PC-3 (cell line): Measurements from ENCODE around the gene ZNF316. TPM values are rescaled to one million over a fixed set of nuclear protein-coding genes. Genes with fewer than 3 reads are reported as not detected.

Experiments
- ATAC-seq: fragments of 200-7000 bp; cut with Tn5 transposase; 2 replicates; pipeline ENCODE4 v1.9.1; 2020; ENCODE audit warnings: mild to moderate bottlenecking, moderate library complexity
- BruUV-seq: library from RNA; stranded (reverse); fragments of 400-500 nt; replicated peaks from 2 replicates; lab custom pipeline; 2021; lab: Mats Ljungman, UMichigan
- CTCF ChIA-PET: fragments of 300-600 bp; sonication (Branson Sonifier 250); formaldehyde crosslinking; loops from one replicate; lab custom pipeline; 2022; ENCODE audit warnings: antibody characterized with exemption; lab: Charles Lee
- POLR2A ChIA-PET: fragments of 300-600 bp; sonication (Branson Sonifier 250); formaldehyde crosslinking; loops from one replicate; lab custom pipeline; 2022; ENCODE audit warnings: antibody characterized with exemption; ENCODE audit not compliant: unreplicated experiment; lab: Charles Lee
- DNase-seq: peaks from one replicate; pipeline ENCODE4 v3.0.0-alpha.2; 2015
- H2AFZ ChIP-seq: fragments of 300-600 bp; sonication (generic); 2 replicates; pipeline ENCODE4 v1.6.0; 2016; ENCODE audit warnings: antibody characterized with exemption, low read length
- H3F3A ChIP-seq: fragments of 300-600 bp; sonication (generic); one replicate; pipeline ENCODE4 v1.6.0; 2017; ENCODE audit warnings: antibody characterized with exemption, low read length, control low read depth, mild to moderate bottlenecking; ENCODE audit not compliant: unreplicated experiment
- H3K27ac ChIP-seq: fragments of 300-600 bp; sonication (generic); 2 replicates; pipeline ENCODE4 v1.5.1; 2016; ENCODE audit warnings: mild to moderate bottlenecking, low read length
- H3K27me3 ChIP-seq: fragments of 300-600 bp; sonication (generic); 2 replicates; pipeline ENCODE4 v1.6.1; 2016; ENCODE audit warnings: low read length, mixed read lengths
- H3K36me3 ChIP-seq: fragments of 300-600 bp; sonication (generic); 2 replicates; pipeline ENCODE4 v1.6.1; 2016; ENCODE audit warnings: low read depth, mixed run types, low read length, mixed read lengths
- H3K4me1 ChIP-seq: fragments of 300-600 bp; sonication (generic); 2 replicates; pipeline ENCODE4 v1.5.1; 2016; ENCODE audit warnings: low read length; ENCODE audit not compliant: insufficient read depth
- H3K4me2 ChIP-seq: fragments of 300-600 bp; sonication (generic); 2 replicates; pipeline ENCODE4 v1.6.0; 2016; ENCODE audit warnings: low read length
- H3K4me3 ChIP-seq: fragments of 300-600 bp; sonication (generic); 2 replicates; pipeline ENCODE4 v1.5.1; 2016; ENCODE audit warnings: mild to moderate bottlenecking, low read length, mixed read lengths
- H3K79me2 ChIP-seq: fragments of 300-600 bp; sonication (generic); 2 replicates; pipeline ENCODE4 v1.6.1; 2017; ENCODE audit warnings: low read length, mixed read lengths
- H3K9ac ChIP-seq: fragments of 300-600 bp; sonication (generic); 2 replicates; pipeline ENCODE4 v1.6.0; 2016; ENCODE audit warnings: mild to moderate bottlenecking, low read length
- H3K9me2 ChIP-seq: fragments of 300-600 bp; sonication (generic); replicated peaks from 2 replicates; pipeline ENCODE4 v1.6.1; 2016; ENCODE audit warnings: mixed run types, low read length, mixed read lengths
- H3K9me3 ChIP-seq: fragments of 300-600 bp; sonication (generic); 2 replicates; pipeline ENCODE4 v1.6.1; 2016; ENCODE audit warnings: low read length, mixed read lengths
- H4K20me1 ChIP-seq: fragments of 300-600 bp; sonication (generic); 2 replicates; pipeline ENCODE4 v1.6.1; 2016; ENCODE audit warnings: low read length, mixed read lengths
- CTCF ChIP-seq: fragments of 300-600 bp; sonication (generic); conservative IDR thresholded peaks from 2 replicates; pipeline ENCODE4 v1.5.1; 2017; ENCODE audit warnings: antibody characterized with exemption, low read depth, mild to moderate bottlenecking, low read length
- EZH2 ChIP-seq: fragments of 300-600 bp; sonication (generic); IDR thresholded peaks from one replicate; pipeline ENCODE4 v1.6.1; 2017; ENCODE audit warnings: antibody characterized with exemption, mild to moderate bottlenecking, low read length; ENCODE audit not compliant: unreplicated experiment
- EZH2phosphoT487 ChIP-seq: fragments of 300-600 bp; sonication (generic); IDR thresholded peaks from 2 replicates; pipeline ENCODE4 v1.6.1; 2018; ENCODE audit warnings: mild to moderate bottlenecking, antibody characterized with exemption, low read length, borderline replicate concordance
- intact Hi-C: fragments of 100-400 bp; cut with micrococcal nuclease; formaldehyde crosslinking; loops from 2 replicates; pipeline ENCODE4 v1.9.0; 2023
- total RNA-seq: library from RNA; depleted of rRNA; stranded (reverse); fragments of >200 nt; gene quantifications from 2 replicates; pipeline ENCODE4 v1.2.3, GENCODE V29; 2014

ZNF316 gene
- total RNA-seq, 1 experiment from 2014 or later, result 17.5 TPM

GRCh38 chr7:6621195-6622133, 15.7 kb upstream of the ZNF316 start:
- no peaks in the 10 kb centered on the region for H3K9me3 ChIP-seq
- ATAC-seq (no peak), DNase-seq (no peak)
- TF ChIP-seq CTCF (no peak), EZH2phosphoT487 (no peak), EZH2 (no peak)
- intact Hi-C loops, result no loop called here
- H3K4me3 ChIP-seq, result no peak overlapping the region
- no peaks in the 10 kb centered on the region for H3K79me2 ChIP-seq
- no peak overlapping the region for H3K4me2 ChIP-seq
- no peaks in the 10 kb centered on the region for H4K20me1 ChIP-seq
- BruUV-seq, result no TSS peak
- POLR2A ChIA-PET, result no interaction called here
- no peaks in the 10 kb centered on the region for H3F3A ChIP-seq
- H3K9me2 ChIP-seq, result no peaks in the 10 kb centered on the region
- CTCF ChIA-PET, result no interaction called here
- no peak overlapping the region for H2AFZ ChIP-seq
- no peak overlapping the region for H3K9ac ChIP-seq
- H3K27me3 ChIP-seq, result no peaks in the 10 kb centered on the region
- H3K27ac ChIP-seq, result no peak overlapping the region
- H3K36me3 ChIP-seq, result no peaks in the 10 kb centered on the region
- no peaks in the 10 kb centered on the region for H3K4me1 ChIP-seq

GRCh38 chr7:6622134-6622710, 14.9 kb upstream of the ZNF316 start:
- no peaks in the 10 kb centered on the region for H3K4me1 ChIP-seq
- ChIA-PET CTCF (no interaction called here), POLR2A (no interaction called here)
- H3K27ac ChIP-seq, result no peak overlapping the region
- H2AFZ ChIP-seq, result no peak overlapping the region
- intact Hi-C loops, result no loop called here
- no peaks in the 10 kb centered on the region for H3K79me2 ChIP-seq
- H3F3A ChIP-seq, result no peaks in the 10 kb centered on the region
- no peak overlapping the region for H3K9ac ChIP-seq
- H3K4me3 ChIP-seq, result no peak overlapping the region
- ATAC-seq (no peak), DNase-seq (no peak)
- no peaks in the 10 kb centered on the region for H3K36me3 ChIP-seq
- no peaks in the 10 kb centered on the region for H3K9me3 ChIP-seq
- no peak overlapping the region for H3K4me2 ChIP-seq
- no peak for TF ChIP-seq CTCF
- no peak for TF ChIP-seq EZH2
- no peaks in the 10 kb centered on the region for H4K20me1 ChIP-seq
- no peaks in the 10 kb centered on the region for H3K27me3 ChIP-seq
- no TSS peak for BruUV-seq
- no peaks in the 10 kb centered on the region for H3K9me2 ChIP-seq
